GM12872 (cell line): ENCODE data around the gene FGF5.

Experiments
- TF ChIP-seq, protein P1 (sequence below): IDR thresholded peaks from 3 replicates; pipeline ENCODE4 v1.5.1; 2011; ENCODE audit warnings: low read depth, mild to moderate bottlenecking, low read length, moderate library complexity; ENCODE audit not compliant: insufficient read depth

Gene FGF5

DNA sequence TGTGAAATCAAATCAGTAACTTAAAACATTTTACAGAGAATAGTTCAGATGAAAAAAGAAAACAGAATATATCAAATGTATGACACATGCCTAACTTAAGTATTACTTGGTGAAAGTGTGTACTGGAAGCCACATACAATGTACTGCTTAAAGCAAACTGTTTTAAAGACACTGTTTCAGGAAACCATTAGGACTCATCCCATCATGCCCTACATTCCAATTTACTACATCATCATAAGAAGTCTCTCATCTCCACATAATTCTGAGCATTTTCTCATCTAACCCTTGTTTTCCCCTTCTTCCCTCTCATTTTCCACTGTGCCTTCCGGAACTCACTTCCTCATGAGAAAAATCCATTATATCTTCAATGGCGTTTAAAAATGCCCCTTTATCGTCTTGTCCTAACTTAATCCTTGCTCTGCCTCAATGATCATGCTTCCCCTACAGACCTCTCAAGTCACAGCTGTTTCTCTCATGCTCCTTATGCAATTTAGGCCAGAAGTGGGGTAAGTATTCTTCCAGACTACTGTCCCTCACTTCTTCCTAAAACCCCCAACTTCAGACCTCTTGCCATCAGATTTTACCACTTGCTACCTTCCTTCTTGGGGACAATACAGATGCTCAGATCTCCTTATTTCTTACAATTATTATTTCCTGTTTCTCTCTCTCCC lies 26.8 kb upstream of the FGF5 start:
- TF ChIP-seq, protein P1, sequence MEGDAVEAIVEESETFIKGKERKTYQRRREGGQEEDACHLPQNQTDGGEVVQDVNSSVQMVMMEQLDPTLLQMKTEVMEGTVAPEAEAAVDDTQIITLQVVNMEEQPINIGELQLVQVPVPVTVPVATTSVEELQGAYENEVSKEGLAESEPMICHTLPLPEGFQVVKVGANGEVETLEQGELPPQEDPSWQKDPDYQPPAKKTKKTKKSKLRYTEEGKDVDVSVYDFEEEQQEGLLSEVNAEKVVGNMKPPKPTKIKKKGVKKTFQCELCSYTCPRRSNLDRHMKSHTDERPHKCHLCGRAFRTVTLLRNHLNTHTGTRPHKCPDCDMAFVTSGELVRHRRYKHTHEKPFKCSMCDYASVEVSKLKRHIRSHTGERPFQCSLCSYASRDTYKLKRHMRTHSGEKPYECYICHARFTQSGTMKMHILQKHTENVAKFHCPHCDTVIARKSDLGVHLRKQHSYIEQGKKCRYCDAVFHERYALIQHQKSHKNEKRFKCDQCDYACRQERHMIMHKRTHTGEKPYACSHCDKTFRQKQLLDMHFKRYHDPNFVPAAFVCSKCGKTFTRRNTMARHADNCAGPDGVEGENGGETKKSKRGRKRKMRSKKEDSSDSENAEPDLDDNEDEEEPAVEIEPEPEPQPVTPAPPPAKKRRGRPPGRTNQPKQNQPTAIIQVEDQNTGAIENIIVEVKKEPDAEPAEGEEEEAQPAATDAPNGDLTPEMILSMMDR = no peak

DNA sequence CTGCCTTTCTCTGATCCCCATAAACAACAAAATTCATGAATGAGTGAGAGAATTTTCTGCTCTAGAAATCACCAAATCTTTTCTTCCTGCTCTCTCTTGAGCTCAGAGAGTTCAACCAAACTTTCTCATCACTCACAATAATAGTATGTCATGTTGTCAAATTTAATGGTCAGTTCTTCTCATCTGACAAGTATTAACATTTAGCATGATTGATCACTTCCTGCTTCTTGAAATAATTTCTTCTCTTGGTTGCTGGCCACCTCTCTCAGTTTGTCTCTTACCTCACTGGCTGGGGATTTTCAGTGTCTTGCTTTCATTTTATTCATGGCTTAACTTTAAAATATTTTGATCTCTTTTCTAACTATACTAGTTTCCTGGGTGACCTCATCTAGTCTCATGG lies 25.5 kb upstream of the FGF5 start:
- TF ChIP-seq, protein P1 = no peak

- TF ChIP-seq, protein P1 = no peak
Measured at GRCh38 chr4:80243274-80244018, 23.0 kb upstream of the FGF5 start.

- TF ChIP-seq, protein P1 = no peak
Measured at GRCh38 chr4:80249144-80249543, 17.3 kb upstream of the FGF5 start.

DNA sequence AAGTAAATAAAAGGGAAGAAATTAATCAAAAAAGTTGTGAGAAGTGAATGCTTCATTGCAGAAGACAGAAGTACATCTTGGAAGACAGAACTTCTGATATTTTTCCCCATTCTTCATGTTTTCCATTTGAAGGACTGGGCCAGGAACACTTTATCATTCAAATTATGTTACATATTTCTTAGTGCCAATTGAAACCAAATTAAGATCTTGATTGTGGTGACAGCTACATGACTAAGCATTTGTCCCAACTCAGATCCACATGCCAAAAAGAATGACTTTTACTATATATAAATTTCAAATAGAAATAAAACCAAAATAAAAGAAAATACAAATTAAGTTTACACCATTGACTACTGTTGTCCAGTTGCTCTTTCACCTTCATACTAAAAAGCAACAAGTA lies 14.0 kb upstream of the FGF5 start:
- TF ChIP-seq, protein P1 = no peak

DNA sequence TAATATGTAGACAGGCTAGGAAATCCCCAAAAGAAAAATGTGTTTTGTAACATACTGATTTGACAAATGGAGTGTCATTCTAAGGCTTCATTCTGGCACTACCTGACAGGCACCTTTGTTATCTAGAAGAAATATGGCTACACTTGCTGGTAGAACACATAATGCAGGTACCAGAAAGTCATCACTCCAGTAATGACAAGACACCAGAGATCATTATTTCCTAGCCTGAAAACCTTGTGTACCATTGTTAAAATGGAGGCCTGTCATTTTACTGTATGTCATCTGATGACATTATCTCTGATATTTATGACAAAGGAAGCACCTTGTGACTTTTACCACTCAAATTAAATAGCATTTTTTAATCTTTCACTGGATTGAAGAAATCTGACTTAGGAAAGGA lies 13.5 kb upstream of the FGF5 start:
- TF ChIP-seq, protein P1 = no peak

GRCh38 chr4:80253510-80253909 lies 13.0 kb upstream of the FGF5 start:
- TF ChIP-seq, protein P1 = no peak
